ENCODE results near the gene MAN1B1. TPM values are rescaled to one million over a fixed set of nuclear protein-coding genes. Genes with fewer than 3 reads are reported as not detected.
A peak's percentile ranks its signal among the peaks of the same experiment; 100 is the strongest.

Gene MAN1B1

DNA sequence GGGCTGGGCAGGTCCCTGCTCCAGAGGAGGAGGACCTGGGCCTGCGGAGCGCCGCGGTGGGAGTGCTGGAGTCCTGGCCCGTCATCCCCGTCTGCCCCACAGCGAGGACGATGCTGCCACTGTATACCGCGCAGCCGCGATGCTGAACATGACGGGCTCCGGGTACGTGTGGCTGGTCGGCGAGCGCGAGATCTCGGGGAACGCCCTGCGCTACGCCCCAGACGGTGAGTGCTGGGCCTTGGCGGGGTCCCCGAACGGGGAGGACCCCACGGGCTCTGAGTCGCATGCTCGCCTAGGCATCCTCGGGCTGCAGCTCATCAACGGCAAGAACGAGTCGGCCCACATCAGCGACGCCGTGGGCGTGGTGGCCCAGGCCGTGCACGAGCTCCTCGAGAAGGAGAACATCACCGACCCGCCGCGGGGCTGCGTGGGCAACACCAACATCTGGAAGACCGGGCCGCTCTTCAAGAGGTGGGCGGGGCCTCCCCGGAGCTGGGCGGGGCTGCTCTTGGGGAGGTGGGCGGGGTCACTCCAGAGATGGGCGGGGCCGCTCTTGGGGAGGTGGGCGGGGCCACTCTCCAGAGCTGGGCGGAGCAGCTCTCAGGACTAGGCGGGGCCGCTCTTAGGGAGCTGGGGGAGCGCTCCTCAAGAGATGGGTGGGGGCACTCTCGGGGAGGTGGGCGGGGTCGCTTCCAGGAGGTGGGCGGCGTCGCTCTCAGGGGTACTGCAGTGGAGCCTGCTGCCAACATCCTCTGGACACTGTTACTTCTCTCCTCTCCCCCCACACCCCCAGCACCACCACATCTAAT lies 70.0 kb downstream of the MAN1B1 start:
- Histone ChIP-seq H3K4me2 (ENCODE audit: low read length) (peak overlapping the region; percentile 91), H3K36me3 (ENCODE audit: insufficient read depth, low read length) (no peaks in the 10 kb centered on the region), H3K27me3 (ENCODE audit: control insufficient read depth, insufficient read depth, low read length) (peaks cover 55% of the 10 kb centered on the region), H3K9ac (ENCODE audit: low read depth, low read length) (no peak overlapping the region), H3K4me1 (ENCODE audit: control insufficient read depth, insufficient read depth, low read length) (peaks cover 4% of the 10 kb centered on the region), H3K9me3 (replicated peaks; ENCODE audit: low read length) (no peaks in the 10 kb centered on the region), H3K4me3 (ENCODE audit: low read length) (peak overlapping the region; percentile 62)

DNA sequence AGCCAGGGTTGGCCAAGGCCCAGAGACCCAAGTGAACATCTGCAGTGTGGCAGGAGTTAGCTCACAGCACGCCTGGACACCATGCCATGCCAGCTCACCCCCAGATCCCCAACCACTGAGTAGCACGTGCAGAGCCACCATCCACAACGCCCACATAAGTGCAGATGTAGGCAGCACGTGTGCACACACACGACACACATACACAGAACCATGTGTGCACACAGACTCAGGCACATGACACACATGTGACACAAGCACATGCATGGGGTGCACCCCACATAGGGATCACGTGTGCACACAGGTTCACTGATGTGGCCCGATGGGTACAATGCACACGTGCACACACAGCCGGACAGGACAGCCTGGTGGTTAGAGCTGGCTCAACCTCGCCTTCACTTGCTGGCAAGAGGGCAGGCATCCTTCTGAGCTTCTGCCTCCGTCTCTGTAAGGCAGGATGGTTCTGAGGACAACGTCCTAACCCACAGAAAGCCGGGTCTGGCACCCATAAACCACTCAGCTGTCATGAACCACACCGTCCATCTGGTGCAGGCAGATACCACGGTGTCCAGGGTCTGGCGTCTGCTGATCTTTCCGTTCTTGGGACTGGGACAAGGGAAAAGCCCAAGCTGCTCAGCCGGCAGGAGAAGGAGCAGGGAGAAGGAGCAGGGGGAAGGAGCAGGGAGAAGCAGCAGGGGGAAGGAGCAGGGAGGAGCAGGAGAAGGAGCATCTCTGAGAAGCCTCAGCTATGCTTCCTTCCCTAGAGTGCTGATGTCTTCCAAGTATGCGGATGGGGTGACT lies 71.0 kb downstream of the MAN1B1 start:
- no peak overlapping the region for H3K9ac ChIP-seq (ENCODE audit: low read depth, low read length)
- H3K36me3 ChIP-seq (ENCODE audit: insufficient read depth, low read length), result no peaks in the 10 kb centered on the region
- H3K4me2 ChIP-seq (ENCODE audit: low read length), result no peak overlapping the region
- H3K9me3 ChIP-seq (replicated peaks; ENCODE audit: low read length), result no peaks in the 10 kb centered on the region
- peaks cover 4% of the 10 kb centered on the region for H3K4me1 ChIP-seq (ENCODE audit: control insufficient read depth, insufficient read depth, low read length)
- H3K27me3 ChIP-seq (ENCODE audit: control insufficient read depth, insufficient read depth, low read length), result peaks cover 62% of the 10 kb centered on the region
- H3K4me3 ChIP-seq (ENCODE audit: low read length), result no peak overlapping the region

DNA sequence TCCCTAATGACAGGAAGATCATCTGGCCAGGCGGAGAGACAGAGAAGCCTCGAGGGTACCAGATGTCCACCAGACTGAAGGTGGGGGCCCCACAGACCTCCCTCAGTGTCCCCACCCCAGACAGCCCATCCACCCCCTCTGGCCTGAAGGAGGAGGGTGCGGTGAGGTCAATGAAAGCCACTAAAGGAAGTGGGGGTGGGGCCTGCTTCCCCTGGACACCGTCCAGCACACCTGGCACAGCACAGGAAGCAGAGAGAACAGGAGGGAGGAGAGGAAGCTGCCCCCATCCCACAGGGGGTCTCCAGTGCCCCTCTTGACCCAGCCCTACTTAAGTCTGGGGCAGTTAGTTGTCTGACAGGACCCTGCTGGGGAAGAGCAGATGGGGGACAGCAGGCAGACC lies 71.8 kb downstream of the MAN1B1 start:
- peaks cover 4% of the 10 kb centered on the region for H3K4me1 ChIP-seq (ENCODE audit: control insufficient read depth, insufficient read depth, low read length)
- no peak overlapping the region for H3K9ac ChIP-seq (ENCODE audit: low read depth, low read length)
- no peaks in the 10 kb centered on the region for H3K36me3 ChIP-seq (ENCODE audit: insufficient read depth, low read length)
- H3K4me2 ChIP-seq (ENCODE audit: low read length), result no peak overlapping the region
- no peaks in the 10 kb centered on the region for H3K9me3 ChIP-seq (replicated peaks; ENCODE audit: low read length)
- peaks cover 70% of the 10 kb centered on the region for H3K27me3 ChIP-seq (ENCODE audit: control insufficient read depth, insufficient read depth, low read length)
- no peak overlapping the region for H3K4me3 ChIP-seq (ENCODE audit: low read length)

Small RNA genes lying within 50 kb of the gene (small RNA-seq; reads per million reads assigned to genes)
- not detected for gene RF00153
